GM21825 (cell line): Measurements from ENCODE around the gene CCN6.

Source experiments
- ATAC-seq: cut with Tn5 transposase; IDR thresholded peaks from one replicate; pipeline ENCODE4 v1.9.1; 2021; ENCODE audit warnings: mild to moderate bottlenecking, moderate library complexity; ENCODE audit not compliant: unreplicated experiment

Gene CCN6

DNA sequence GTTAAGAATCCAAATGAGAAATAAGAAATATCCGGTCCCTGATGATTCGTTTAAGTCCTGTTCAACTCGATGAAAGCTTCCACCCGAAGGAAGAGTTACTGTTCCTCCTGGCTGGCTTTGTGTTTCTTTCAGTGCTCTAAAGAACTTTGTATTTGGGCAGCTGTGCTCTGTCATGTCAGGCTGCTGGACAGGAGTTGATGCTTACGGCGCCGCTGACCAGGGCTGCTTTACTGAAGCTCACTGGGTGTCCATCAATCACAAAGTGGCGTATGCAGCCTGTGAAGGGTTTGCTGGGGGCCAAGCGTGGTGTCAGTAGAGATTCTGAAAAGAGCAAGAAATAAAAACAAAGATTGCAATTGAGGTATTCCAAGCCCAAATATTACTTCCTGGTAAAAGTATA, 55.4 kb downstream of the CCN6 start:
- ATAC-seq, result no peak

- ATAC-seq, result no peak
These were observed 59.5 kb downstream of the CCN6 start for GRCh38 chr6:112113431-112113830.

DNA sequence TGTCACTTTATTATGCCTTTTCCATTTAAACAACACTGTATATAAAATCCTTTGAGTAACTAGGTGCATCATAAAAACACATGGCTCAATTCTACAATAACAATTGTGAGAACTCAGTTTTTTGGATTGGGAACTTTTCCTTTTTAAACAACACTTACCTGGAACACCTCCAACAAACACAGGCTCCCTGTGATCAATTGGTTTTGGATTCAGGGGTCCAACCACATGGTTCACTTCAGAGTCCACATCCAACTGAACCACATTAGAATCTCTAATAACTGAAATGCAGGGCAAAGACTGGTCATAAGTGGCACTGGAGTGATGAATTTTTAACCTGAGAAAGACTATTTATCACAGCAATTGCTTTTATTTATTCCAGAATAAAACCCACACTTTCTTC, 60.0 kb downstream of the CCN6 start:
- no peak for ATAC-seq

GRCh38 chr6:112114577-112115223, 60.8 kb downstream of the CCN6 start:
- no peak for ATAC-seq

DNA sequence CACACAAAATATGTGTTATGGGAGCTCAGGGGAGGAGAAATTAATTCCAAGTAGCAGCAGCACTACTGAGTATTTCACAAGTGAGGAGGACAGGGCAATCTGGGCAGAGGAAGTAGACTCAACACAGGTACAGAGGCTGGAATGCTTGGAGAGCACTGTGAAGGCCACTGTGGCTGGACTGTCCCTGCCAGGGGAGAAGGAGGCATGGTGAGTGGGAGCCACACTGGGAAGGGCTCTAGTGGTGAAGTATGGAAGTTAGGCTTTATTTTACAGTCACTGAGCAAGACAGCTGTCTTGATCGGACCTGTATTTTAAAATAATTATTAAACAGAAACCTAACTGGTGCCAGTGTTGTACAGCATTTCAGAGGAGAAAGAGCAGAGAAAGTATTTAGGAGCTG, 62.3 kb downstream of the CCN6 start:
- no peak for ATAC-seq

- no peak for ATAC-seq
These were observed 63.6 kb downstream of the CCN6 start for GRCh38 chr6:112117554-112117953.

DNA sequence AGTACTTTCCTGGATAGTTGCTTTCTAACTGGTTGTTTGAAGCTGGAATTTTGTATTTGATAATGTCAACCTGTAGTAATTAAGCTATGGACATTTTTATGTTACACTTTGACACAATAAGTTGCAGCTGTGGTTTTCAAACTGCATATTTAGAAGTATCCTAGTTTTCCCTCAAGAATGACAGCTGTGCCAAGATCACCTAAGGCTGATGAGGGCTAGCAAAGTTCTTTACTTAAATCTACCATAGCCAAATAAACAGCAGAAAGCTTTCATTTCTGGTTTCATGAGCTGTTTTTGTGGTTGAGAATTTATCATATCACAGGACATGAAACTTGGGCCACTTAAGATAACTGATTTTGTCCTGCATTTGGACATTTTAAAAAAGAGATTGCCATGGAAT, 64.1 kb downstream of the CCN6 start:
- ATAC-seq, result no peak
